Right lobe of liver (tissue), 6 donors: Measurements from ENCODE around the gene PNMA8B. TPM values are rescaled to one million over a fixed set of nuclear protein-coding genes. Genes with fewer than 3 reads are reported as not detected.

Experiments used
- ATAC-seq, 4 donors: fragments of 200-7000 bp; cut with Tn5 transposase; one replicate each; pipeline ENCODE4 v1.9.1; 2020; ENCODE audit warnings: mild to moderate bottlenecking in 4 of 4, moderate library complexity in 4 of 4
- DNase-seq, 3 donors: peaks; one replicate each; pipeline ENCODE4 v3.0.0-alpha.2; 2020
- H3K27ac ChIP-seq, 3 donors: fragments of 200-600 bp; one replicate each; pipeline ENCODE4 v1.8.0; 2022
- H3K27me3 ChIP-seq, 2 donors: fragments of 200-600 bp; one replicate each; pipeline ENCODE4 v1.8.0; 2022
- H3K36me3 ChIP-seq, 4 donors: fragments of 200-600 bp; sonication (generic) in 1 of 4; one replicate each; pipeline versions ENCODE4 v1.5.1 to v1.8.0; 2017 to 2022; ENCODE audit warnings: control low read depth in 1 of 4
- H3K4me1 ChIP-seq, 4 donors: fragments of 200-600 bp; sonication (generic) in 1 of 4; one replicate each; pipeline versions ENCODE4 v1.5.1 to v1.8.0; 2017 to 2022; ENCODE audit warnings: control low read depth in 1 of 4
- H3K4me3 ChIP-seq, 3 donors: fragments of 200-600 bp; one replicate each; pipeline ENCODE4 v1.8.0; 2022
- H3K9me3 ChIP-seq, 4 donors: fragments of 200-600 bp; sonication (generic) in 1 of 4; one replicate each; pipeline versions ENCODE4 v1.5.1 to v1.8.0; 2017 to 2022; ENCODE audit warnings: control low read depth in 1 of 4
- POLR2A ChIP-seq: fragments of 450-650 bp; IDR thresholded peaks from one replicate; pipeline ENCODE4 v1.6.1; 2017; ENCODE audit warnings: antibody characterized with exemption, mild to moderate bottlenecking
- WGBS: methylation state at CpG from one replicate; pipeline ENCODE4 v1.1.6; 2018; ENCODE audit warnings: low coverage, low lambda C conversion rate; ENCODE audit not compliant: insufficient coverage; ENCODE audit errors: missing lambda C conversion rate; 5-methylcytosine and 5-hydroxymethylcytosine counted together
- intact Hi-C, 2 donors: fragments of 100-400 bp; cut with DNase I; formaldehyde crosslinking; loops; one replicate each; pipeline versions ENCODE4 v1.11.2 to v1.14.1; 2022
- total RNA-seq, 6 experiments: library from RNA; depleted of rRNA in 2 of 6; stranded (reverse); fragments of >200 nt in 2 of 6; fragmentation: NEBNext Ultra II Directional in 3 of 6; extraction: Animal tissue kit (Norgen Biotek cat#: 25700) in 3 of 6; gene quantifications; one replicate each; pipeline versions ENCODE4 v1.1.0 to v1.2.4, GENCODE V29; 2016 to 2023
- TF ChIP-seq, protein P1 (sequence below), 4 donors: fragments of 200-600 bp in 3 of 4; fragments of 450-650 bp in 1 of 4; IDR thresholded peaks; one replicate each; pipeline versions ENCODE4 v1.5.1 to v1.8.0; 2016 to 2022; ENCODE audit warnings: antibody characterized with exemption in 4 of 4, mild to moderate bottlenecking in 2 of 4
- donor health status: DM: no; HTN: yes; CAD: no.
- donor health status: DM: no; HTN: no; CAD: no.
- donor health status: DM: no; HTN: no; CAD: no.
- donor health status: DM: no; HTN: yes; CAD: no.
- donor health status: DM: no; HTN: yes; CAD: no.

PNMA8B gene
- total RNA-seq, 6 experiments from 2014 or later = 0.20 to 0.55 (median 0.33) TPM

DNA sequence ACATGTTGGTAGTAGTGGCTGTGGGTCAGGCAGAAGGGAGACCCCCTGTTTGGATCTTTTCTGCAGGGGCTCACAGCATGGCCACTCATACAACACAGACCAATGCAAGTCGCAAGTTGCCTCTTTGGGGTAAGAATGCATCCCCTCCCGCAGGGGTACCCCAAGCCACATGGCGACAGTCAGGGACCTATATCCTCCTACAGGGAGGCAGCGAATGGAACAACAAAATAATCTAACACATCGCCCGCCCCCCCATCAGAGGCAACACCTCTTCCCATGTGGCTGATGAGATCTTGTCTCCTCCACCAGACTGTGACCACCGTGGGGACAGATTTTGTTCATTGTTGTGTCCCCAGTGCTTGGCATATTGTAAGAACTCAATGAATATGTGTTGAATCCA is 40.7 kb upstream of the PNMA8B start:
- Histone ChIP-seq H3K4me3 (no peak overlapping the region), H3K27ac (no peak overlapping the region), H3K27me3 (no peaks in the 10 kb centered on the region), H3K4me1 (no peaks in the 10 kb centered on the region), H3K36me3 (no peaks in the 10 kb centered on the region), H3K9me3 (no peaks in the 10 kb centered on the region)
- ATAC-seq = no peak
- WGBS = 25% methylated on average over 1 of the region's 7 CpGs
- TF ChIP-seq POLR2A = no peak
- TF ChIP-seq, protein P1, sequence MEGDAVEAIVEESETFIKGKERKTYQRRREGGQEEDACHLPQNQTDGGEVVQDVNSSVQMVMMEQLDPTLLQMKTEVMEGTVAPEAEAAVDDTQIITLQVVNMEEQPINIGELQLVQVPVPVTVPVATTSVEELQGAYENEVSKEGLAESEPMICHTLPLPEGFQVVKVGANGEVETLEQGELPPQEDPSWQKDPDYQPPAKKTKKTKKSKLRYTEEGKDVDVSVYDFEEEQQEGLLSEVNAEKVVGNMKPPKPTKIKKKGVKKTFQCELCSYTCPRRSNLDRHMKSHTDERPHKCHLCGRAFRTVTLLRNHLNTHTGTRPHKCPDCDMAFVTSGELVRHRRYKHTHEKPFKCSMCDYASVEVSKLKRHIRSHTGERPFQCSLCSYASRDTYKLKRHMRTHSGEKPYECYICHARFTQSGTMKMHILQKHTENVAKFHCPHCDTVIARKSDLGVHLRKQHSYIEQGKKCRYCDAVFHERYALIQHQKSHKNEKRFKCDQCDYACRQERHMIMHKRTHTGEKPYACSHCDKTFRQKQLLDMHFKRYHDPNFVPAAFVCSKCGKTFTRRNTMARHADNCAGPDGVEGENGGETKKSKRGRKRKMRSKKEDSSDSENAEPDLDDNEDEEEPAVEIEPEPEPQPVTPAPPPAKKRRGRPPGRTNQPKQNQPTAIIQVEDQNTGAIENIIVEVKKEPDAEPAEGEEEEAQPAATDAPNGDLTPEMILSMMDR (IDR thresholded peaks at IDR 0.05) = no peak
- DNase-seq = no peak
- intact Hi-C loops = no loop called here

DNA sequence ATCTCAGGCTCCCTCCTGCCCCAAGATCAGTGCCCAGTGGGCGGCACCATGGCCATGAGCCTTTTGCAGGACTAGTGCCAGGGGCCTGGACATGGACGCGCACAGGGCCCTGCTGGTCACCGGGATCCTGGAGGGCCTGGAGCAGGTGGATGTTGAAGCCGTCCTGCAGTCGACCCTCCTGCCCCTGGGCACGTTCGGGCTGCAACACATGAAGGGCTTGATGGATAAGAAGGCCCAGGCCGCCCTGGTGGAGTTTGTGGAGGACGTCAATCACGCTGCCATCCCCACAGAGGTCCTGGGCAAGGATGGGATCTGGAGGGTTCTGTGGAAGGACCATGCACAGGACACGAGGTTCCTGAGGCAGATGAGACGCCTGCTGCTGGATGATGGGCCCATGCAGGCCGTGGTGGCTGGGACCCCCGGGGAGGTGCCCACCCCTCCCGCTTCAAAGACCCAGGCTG is 38.0 kb upstream of the PNMA8B start:
- intact Hi-C loops = no loop called here
- 69% methylated on average over 5 of the region's 16 CpGs for whole genome bisulfite sequencing

DNA sequence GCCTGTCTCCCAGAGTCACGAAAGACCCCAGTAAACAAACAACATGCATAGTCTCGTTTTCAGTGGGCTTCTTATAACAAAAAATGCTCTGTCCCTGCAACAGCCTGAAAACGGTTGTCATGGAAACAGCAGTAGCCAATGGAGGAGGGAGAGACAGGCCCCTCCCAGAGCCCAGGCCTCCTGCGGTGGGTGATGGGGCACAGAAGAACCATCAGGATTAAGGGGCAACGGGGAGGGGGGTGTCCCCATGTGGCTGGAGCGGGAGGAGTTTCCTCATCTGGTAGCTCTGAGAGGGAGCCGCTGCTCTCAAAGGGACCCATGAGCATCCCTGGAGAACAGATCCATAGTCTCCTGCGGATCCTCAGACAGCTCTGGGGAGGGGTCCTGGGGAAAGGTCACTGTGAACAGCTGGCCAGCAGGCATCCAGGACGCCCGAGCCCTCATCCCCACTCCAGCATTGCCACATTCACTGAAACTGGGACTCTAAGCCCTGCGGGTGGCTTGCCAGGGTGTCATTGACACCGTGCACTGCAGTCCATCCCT is 37.5 kb upstream of the PNMA8B start:
- no peaks in the 10 kb centered on the region for H3K9me3 ChIP-seq
- no peak overlapping the region for H3K27ac ChIP-seq
- no peaks in the 10 kb centered on the region for H3K36me3 ChIP-seq
- no peak for TF ChIP-seq POLR2A
- TF ChIP-seq, protein P1 (IDR thresholded peaks at IDR 0.05) = no peak
- peak in 1 of 3 donors; percentile 7 for DNase-seq
- ATAC-seq = no peak
- H3K4me3 ChIP-seq = no peak overlapping the region
- H3K4me1 ChIP-seq = peaks cover 0 to 4% (median 0%) of the 10 kb centered on the region in 4 donors
- no peaks in the 10 kb centered on the region for H3K27me3 ChIP-seq
- intact Hi-C loops = no loop called here
- WGBS = 42% methylated on average over 5 of the region's 12 CpGs

More for the DNA sequence above, 38.0 kb upstream of the PNMA8B start:
- H3K27ac ChIP-seq = no peak overlapping the region
- DNase-seq = peak in 1 of 3 donors; percentile 46
- ATAC-seq = no peak
- H3K9me3 ChIP-seq = no peaks in the 10 kb centered on the region
- TF ChIP-seq, protein P1 (IDR thresholded peaks at IDR 0.05) = no peak
- no peak for TF ChIP-seq POLR2A
- H3K4me3 ChIP-seq = no peak overlapping the region
- H3K4me1 ChIP-seq = peaks cover 0 to 4% (median 0%) of the 10 kb centered on the region in 4 donors
- H3K36me3 ChIP-seq = no peaks in the 10 kb centered on the region
- no peaks in the 10 kb centered on the region for H3K27me3 ChIP-seq

DNA sequence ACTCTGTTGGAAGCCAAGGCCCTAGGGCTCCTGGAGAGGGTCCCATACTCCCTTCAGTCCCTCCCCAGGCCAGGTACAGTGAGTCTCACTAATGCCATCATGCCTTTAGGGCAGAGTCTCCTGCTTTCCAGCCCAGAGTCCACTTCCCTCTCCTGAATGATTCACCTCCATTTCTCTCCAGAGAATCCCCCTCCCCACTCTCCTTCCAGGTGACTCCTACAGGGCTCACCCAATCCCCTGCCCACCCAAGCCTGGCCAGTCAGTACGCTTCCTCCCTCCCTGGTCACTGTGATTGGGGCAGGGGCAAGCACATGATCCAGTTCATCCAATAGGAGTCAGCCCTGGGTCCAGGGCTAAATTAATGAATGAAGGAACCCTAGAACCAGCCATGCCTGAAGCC is 35.0 kb upstream of the PNMA8B start:
- no peak overlapping the region for H3K27ac ChIP-seq
- H3K36me3 ChIP-seq = no peaks in the 10 kb centered on the region
- TF ChIP-seq POLR2A = no peak
- TF ChIP-seq, protein P1 (IDR thresholded peaks at IDR 0.05) = no peak
- H3K4me3 ChIP-seq = no peak overlapping the region
- H3K9me3 ChIP-seq = no peaks in the 10 kb centered on the region
- ATAC-seq (no peak), DNase-seq (peak in 1 of 3 donors; percentile 33)
- peaks cover 0 to 4% (median 0%) of the 10 kb centered on the region in 4 donors for H3K4me1 ChIP-seq
- no peaks in the 10 kb centered on the region for H3K27me3 ChIP-seq
- intact Hi-C loops = no loop called here
- WGBS = 38% methylated on average over 1 of the region's 1 CpG
